ENCODE measurements around the gene SRSF3. TPM values are rescaled to one million over a fixed set of nuclear protein-coding genes. Genes with fewer than 3 reads are reported as not detected.
"Not testable (repeated sequence)": the region's sequence is repeated elsewhere in the genome, so short reads cannot be mapped to it uniquely, and the experiment has no call there.

SRSF3 gene
- polyA plus RNA-seq, 1 donor = 286 TPM

- DNase-seq (ENCODE audit: low read depth) = no peak
Observed at GRCh38 chr6:36574679-36575078, 19.5 kb upstream of the SRSF3 start.

- no peak for DNase-seq (ENCODE audit: low read depth)
Observed at GRCh38 chr6:36576578-36576977, 17.6 kb upstream of the SRSF3 start.

- no peak for DNase-seq (ENCODE audit: low read depth)
Observed at GRCh38 chr6:36577301-36577700, 16.9 kb upstream of the SRSF3 start.

- DNase-seq (ENCODE audit: low read depth) = no peak
Observed at GRCh38 chr6:36578030-36578429, 16.1 kb upstream of the SRSF3 start.

GRCh38 chr6:36578431-36578830, 15.7 kb upstream of the SRSF3 start:
- DNase-seq (ENCODE audit: low read depth) = no peak

- DNase-seq (ENCODE audit: low read depth) = no peak
Observed at GRCh38 chr6:36580184-36580526, 14.0 kb upstream of the SRSF3 start.

GRCh38 chr6:36581716-36582115, 12.4 kb upstream of the SRSF3 start:
- no peak for DNase-seq (ENCODE audit: low read depth)

- no peak for DNase-seq (ENCODE audit: low read depth)
Observed at GRCh38 chr6:36586606-36587005, 7.6 kb upstream of the SRSF3 start.

- not testable (repeated sequence) for DNase-seq (ENCODE audit: low read depth)
Observed at GRCh38 chr6:36589025-36589400, 5.1 kb upstream of the SRSF3 start.

- DNase-seq (ENCODE audit: low read depth) = no peak
Observed at GRCh38 chr6:36590237-36590636, 3.9 kb upstream of the SRSF3 start.

- DNase-seq (ENCODE audit: low read depth) = no peak
Observed at GRCh38 chr6:36592221-36592655, 1.9 kb upstream of the SRSF3 start.

GRCh38 chr6:36593569-36594028, 563 bp upstream of the SRSF3 start:
- DNase-seq (ENCODE audit: low read depth) = no peak

- peak; percentile 56 for DNase-seq (ENCODE audit: low read depth)
Observed at GRCh38 chr6:36594816-36595643, 868 bp downstream of the SRSF3 start.

- DNase-seq (ENCODE audit: low read depth) = no peak
Observed at GRCh38 chr6:36596356-36596755, 2.2 kb downstream of the SRSF3 start.

GRCh38 chr6:36597775-36598174, 3.6 kb downstream of the SRSF3 start:
- no peak for DNase-seq (ENCODE audit: low read depth)

GRCh38 chr6:36598326-36598725, 4.2 kb downstream of the SRSF3 start:
- DNase-seq (ENCODE audit: low read depth) = no peak

GRCh38 chr6:36598739-36599318, 4.7 kb downstream of the SRSF3 start:
- no peak for DNase-seq (ENCODE audit: low read depth)

- DNase-seq (ENCODE audit: low read depth) = no peak
Observed at GRCh38 chr6:36599791-36600209, 5.6 kb downstream of the SRSF3 start.

- DNase-seq (ENCODE audit: low read depth) = no peak
Observed at GRCh38 chr6:36600564-36601146, 6.5 kb downstream of the SRSF3 start.

- DNase-seq (ENCODE audit: low read depth) = not testable (repeated sequence)
Observed at GRCh38 chr6:36601818-36602217, 7.7 kb downstream of the SRSF3 start.

GRCh38 chr6:36603222-36604089, 9.3 kb downstream of the SRSF3 start:
- no peak for DNase-seq (ENCODE audit: low read depth)
